ENCODE results near the gene GLYATL1B.
A peak's percentile ranks its signal among the peaks of the same experiment; 100 is the strongest.
"Not testable (repeated sequence)": the region's sequence is repeated elsewhere in the genome, so short reads cannot be mapped to it uniquely, and the experiment has no call there.

Gene GLYATL1B

GRCh38 chr11:59119826-59120225, 33.7 kb downstream of the GLYATL1B start:
- Histone ChIP-seq H3K4me1 (ENCODE audit: control insufficient read depth, insufficient read depth, low read length) (no peaks in the 10 kb centered on the region), H3K27me3 (ENCODE audit: control insufficient read depth, insufficient read depth, low read length, poor library complexity, severe bottlenecking) (no peaks in the 10 kb centered on the region), H3K36me3 (ENCODE audit: control insufficient read depth, insufficient read depth, low read length) (peaks cover 45% of the 10 kb centered on the region), H3K4me3 (ENCODE audit: insufficient read depth, low read depth, low read length) (no peak overlapping the region), H3K27ac (ENCODE audit: insufficient read depth, low read depth, low read length, poor library complexity, severe bottlenecking) (no peak overlapping the region), H3K9me3 (ENCODE audit: control insufficient read depth, low read length) (peaks cover 5% of the 10 kb centered on the region)

- H3K4me3 ChIP-seq (ENCODE audit: insufficient read depth, low read depth, low read length) = no peak overlapping the region
- no peaks in the 10 kb centered on the region for H3K9me3 ChIP-seq (ENCODE audit: control insufficient read depth, low read length)
- H3K4me1 ChIP-seq (ENCODE audit: control insufficient read depth, insufficient read depth, low read length) = no peaks in the 10 kb centered on the region
- WGBS, 2 experiments = 22 to 23% methylated on average over 20 of the region's 20 CpGs
- H3K27me3 ChIP-seq (ENCODE audit: control insufficient read depth, insufficient read depth, low read length, poor library complexity, severe bottlenecking) = no peaks in the 10 kb centered on the region
- no peaks in the 10 kb centered on the region for H3K36me3 ChIP-seq (ENCODE audit: control insufficient read depth, insufficient read depth, low read length)
- H3K27ac ChIP-seq (ENCODE audit: insufficient read depth, low read depth, low read length, poor library complexity, severe bottlenecking) = no peak overlapping the region
These were observed 49.7 kb downstream of the GLYATL1B start for GRCh38 chr11:59135648-59136461.

- not testable (repeated sequence) for H3K27ac ChIP-seq (ENCODE audit: insufficient read depth, low read depth, low read length, poor library complexity, severe bottlenecking)
- 90 to 95% methylated on average over 6 of the region's 6 CpGs for WGBS, 2 experiments
These were observed 50.4 kb downstream of the GLYATL1B start for GRCh38 chr11:59136551-59136950.

GRCh38 chr11:59137190-59137589, 51.1 kb downstream of the GLYATL1B start:
- H3K4me1 ChIP-seq (ENCODE audit: control insufficient read depth, insufficient read depth, low read length) = peaks cover 1% of the 10 kb centered on the region
- no peaks in the 10 kb centered on the region for H3K27me3 ChIP-seq (ENCODE audit: control insufficient read depth, insufficient read depth, low read length, poor library complexity, severe bottlenecking)
- no peak overlapping the region for H3K27ac ChIP-seq (ENCODE audit: insufficient read depth, low read depth, low read length, poor library complexity, severe bottlenecking)
- 95 to 96% methylated on average over 17 of the region's 17 CpGs for WGBS, 2 experiments
- no peak overlapping the region for H3K4me3 ChIP-seq (ENCODE audit: insufficient read depth, low read depth, low read length)
- no peaks in the 10 kb centered on the region for H3K36me3 ChIP-seq (ENCODE audit: control insufficient read depth, insufficient read depth, low read length)
- no peaks in the 10 kb centered on the region for H3K9me3 ChIP-seq (ENCODE audit: control insufficient read depth, low read length)

More at GRCh38 chr11:59136551-59136950, 50.4 kb downstream of the GLYATL1B start:
- H3K36me3 ChIP-seq (ENCODE audit: control insufficient read depth, insufficient read depth, low read length); H3K9me3 ChIP-seq (ENCODE audit: control insufficient read depth, low read length); H3K27me3 ChIP-seq (ENCODE audit: control insufficient read depth, insufficient read depth, low read length, poor library complexity, severe bottlenecking); H3K4me1 ChIP-seq (ENCODE audit: control insufficient read depth, insufficient read depth, low read length); H3K4me3 ChIP-seq (ENCODE audit: insufficient read depth, low read depth, low read length): not testable (repeated sequence)

- Histone ChIP-seq H3K9me3 (ENCODE audit: control insufficient read depth, low read length) (no peaks in the 10 kb centered on the region), H3K4me1 (ENCODE audit: control insufficient read depth, insufficient read depth, low read length) (peaks cover 5% of the 10 kb centered on the region), H3K27ac (ENCODE audit: insufficient read depth, low read depth, low read length, poor library complexity, severe bottlenecking) (no peak overlapping the region), H3K36me3 (ENCODE audit: control insufficient read depth, insufficient read depth, low read length) (no peaks in the 10 kb centered on the region), H3K27me3 (ENCODE audit: control insufficient read depth, insufficient read depth, low read length, poor library complexity, severe bottlenecking) (no peaks in the 10 kb centered on the region), H3K4me3 (ENCODE audit: insufficient read depth, low read depth, low read length) (no peak overlapping the region)
- 74 to 94% methylated on average over 2 of the region's 2 CpGs for WGBS, 2 experiments
These were observed 52.5 kb downstream of the GLYATL1B start for GRCh38 chr11:59138643-59139042.

- Histone ChIP-seq H3K9me3 (ENCODE audit: control insufficient read depth, low read length) (no peaks in the 10 kb centered on the region), H3K27ac (ENCODE audit: insufficient read depth, low read depth, low read length, poor library complexity, severe bottlenecking) (no peak overlapping the region), H3K4me3 (ENCODE audit: insufficient read depth, low read depth, low read length) (no peak overlapping the region), H3K27me3 (ENCODE audit: control insufficient read depth, insufficient read depth, low read length, poor library complexity, severe bottlenecking) (peaks cover 19% of the 10 kb centered on the region), H3K36me3 (ENCODE audit: control insufficient read depth, insufficient read depth, low read length) (no peaks in the 10 kb centered on the region), H3K4me1 (ENCODE audit: control insufficient read depth, insufficient read depth, low read length) (peaks cover 5% of the 10 kb centered on the region)
- 91 to 97% methylated on average over 4 of the region's 4 CpGs for WGBS, 2 experiments
These were observed 55.1 kb downstream of the GLYATL1B start for GRCh38 chr11:59141191-59141590.

- Histone ChIP-seq H3K4me3 (ENCODE audit: insufficient read depth, low read depth, low read length) (peak overlapping the region; percentile 71), H3K27ac (ENCODE audit: insufficient read depth, low read depth, low read length, poor library complexity, severe bottlenecking) (no peak overlapping the region), H3K27me3 (ENCODE audit: control insufficient read depth, insufficient read depth, low read length, poor library complexity, severe bottlenecking) (peaks cover 19% of the 10 kb centered on the region), H3K9me3 (ENCODE audit: control insufficient read depth, low read length) (no peaks in the 10 kb centered on the region), H3K4me1 (ENCODE audit: control insufficient read depth, insufficient read depth, low read length) (peaks cover 5% of the 10 kb centered on the region), H3K36me3 (ENCODE audit: control insufficient read depth, insufficient read depth, low read length) (no peaks in the 10 kb centered on the region)
- WGBS, 2 experiments = 28 to 33% methylated on average over 3 of the region's 3 CpGs
These were observed 55.8 kb downstream of the GLYATL1B start for GRCh38 chr11:59141673-59142460.

GRCh38 chr11:59142530-59143507, 56.7 kb downstream of the GLYATL1B start, which contains the start of gene FAM111A:
FAM111A (plus strand) TSS chr11:59142856; CDS start chr11:59148873, 6,017 bp downstream.
- 2% methylated on average over 50 of the region's 50 CpGs for WGBS, 2 experiments

GRCh38 chr11:59144096-59144495, 58.0 kb downstream of the GLYATL1B start:
- WGBS, 2 experiments = 90 to 96% methylated on average over 1 of the region's 1 CpG
- peaks cover 5% of the 10 kb centered on the region for H3K4me1 ChIP-seq (ENCODE audit: control insufficient read depth, insufficient read depth, low read length)
- peaks cover 19% of the 10 kb centered on the region for H3K27me3 ChIP-seq (ENCODE audit: control insufficient read depth, insufficient read depth, low read length, poor library complexity, severe bottlenecking)
- no peak overlapping the region for H3K4me3 ChIP-seq (ENCODE audit: insufficient read depth, low read depth, low read length)
- H3K27ac ChIP-seq (ENCODE audit: insufficient read depth, low read depth, low read length, poor library complexity, severe bottlenecking) = no peak overlapping the region
- H3K9me3 ChIP-seq (ENCODE audit: control insufficient read depth, low read length) = no peaks in the 10 kb centered on the region
- no peaks in the 10 kb centered on the region for H3K36me3 ChIP-seq (ENCODE audit: control insufficient read depth, insufficient read depth, low read length)

More at GRCh38 chr11:59142530-59143507, 56.7 kb downstream of the GLYATL1B start, which contains the start of gene FAM111A:
- H3K27ac ChIP-seq (ENCODE audit: insufficient read depth, low read depth, low read length, poor library complexity, severe bottlenecking) = peak within 1 kb of the TSS; percentile 61
- no peaks in the 10 kb centered on the region for H3K36me3 ChIP-seq (ENCODE audit: control insufficient read depth, insufficient read depth, low read length)
- H3K9me3 ChIP-seq (ENCODE audit: control insufficient read depth, low read length) = no peaks in the 10 kb centered on the region
- H3K4me3 ChIP-seq (ENCODE audit: insufficient read depth, low read depth, low read length) = peak within 1 kb of the TSS; percentile 71
- peaks cover 5% of the 10 kb centered on the region for H3K4me1 ChIP-seq (ENCODE audit: control insufficient read depth, insufficient read depth, low read length)
- H3K27me3 ChIP-seq (ENCODE audit: control insufficient read depth, insufficient read depth, low read length, poor library complexity, severe bottlenecking) = peaks cover 19% of the 10 kb centered on the region
